Hepatocyte (in vitro differentiated cells): ENCODE results near the gene ARHGAP26.
A peak's percentile ranks its signal among the peaks of the same experiment; 100 is the strongest.
"Not testable (repeated sequence)": the region's sequence is repeated elsewhere in the genome, so short reads cannot be mapped to it uniquely, and the experiment has no call there.

Source experiments
- EZH2 ChIP-seq: fragments of 200-600 bp; sonication (generic); IDR thresholded peaks from 2 replicates; pipeline ENCODE4 v1.6.1; 2016; ENCODE audit warnings: antibody characterized with exemption, mild to moderate bottlenecking, borderline replicate concordance
- EZH2phosphoT487 ChIP-seq: fragments of 200-600 bp; sonication (generic); IDR thresholded peaks from one replicate; pipeline ENCODE4 v1.6.1; 2018; ENCODE audit warnings: antibody characterized with exemption, mild to moderate bottlenecking, low read depth, moderate library complexity; ENCODE audit not compliant: unreplicated experiment, severe bottlenecking
- TF ChIP-seq, protein P1 (sequence below): fragments of 200-600 bp; sonication (generic); IDR thresholded peaks from 2 replicates; pipeline ENCODE4 v1.5.1; 2016; ENCODE audit warnings: antibody characterized with exemption, mild to moderate bottlenecking; ENCODE audit not compliant: poor library complexity

DNA sequence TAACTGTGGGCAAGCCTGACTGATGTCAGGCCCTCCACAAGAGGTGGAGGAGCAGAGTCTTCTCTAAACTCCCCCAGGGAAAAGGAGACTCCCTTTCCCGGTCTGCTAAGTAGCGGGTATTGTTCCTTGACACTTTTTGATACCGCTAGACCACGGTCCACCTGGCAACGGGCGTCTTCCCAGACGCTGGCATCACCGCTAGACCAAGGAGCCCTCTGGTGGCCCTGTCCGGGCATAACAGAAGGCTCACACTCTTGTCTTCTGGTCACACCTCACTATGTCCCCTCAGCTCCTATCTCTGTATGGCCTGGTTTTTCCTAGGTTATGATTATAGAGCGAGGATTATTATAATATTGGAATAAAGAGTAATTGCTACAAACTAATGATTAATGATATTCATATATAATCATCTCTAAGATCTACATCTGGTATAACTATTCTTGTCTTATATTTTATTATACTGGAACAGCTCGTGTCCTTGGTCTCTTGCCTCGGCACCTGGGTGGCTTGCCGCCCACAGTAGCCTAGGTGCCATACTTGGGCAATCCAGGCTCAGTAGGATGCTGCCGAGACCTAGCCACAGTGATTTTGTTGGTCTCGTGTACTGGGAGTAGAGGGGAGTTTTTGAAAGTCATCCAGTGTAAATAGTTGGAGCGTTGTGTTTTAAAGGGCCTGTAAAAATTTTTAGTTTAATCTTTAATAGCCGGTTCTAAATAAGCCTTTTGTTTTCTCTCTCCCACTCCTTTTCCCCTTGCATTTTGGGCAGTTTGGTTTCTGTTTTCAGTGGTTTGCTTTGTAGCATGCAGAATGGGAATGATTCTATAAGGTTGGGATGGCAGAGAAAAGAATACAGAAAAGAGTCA lies 195.3 kb downstream of the ARHGAP26 start:
- TF ChIP-seq, protein P1, sequence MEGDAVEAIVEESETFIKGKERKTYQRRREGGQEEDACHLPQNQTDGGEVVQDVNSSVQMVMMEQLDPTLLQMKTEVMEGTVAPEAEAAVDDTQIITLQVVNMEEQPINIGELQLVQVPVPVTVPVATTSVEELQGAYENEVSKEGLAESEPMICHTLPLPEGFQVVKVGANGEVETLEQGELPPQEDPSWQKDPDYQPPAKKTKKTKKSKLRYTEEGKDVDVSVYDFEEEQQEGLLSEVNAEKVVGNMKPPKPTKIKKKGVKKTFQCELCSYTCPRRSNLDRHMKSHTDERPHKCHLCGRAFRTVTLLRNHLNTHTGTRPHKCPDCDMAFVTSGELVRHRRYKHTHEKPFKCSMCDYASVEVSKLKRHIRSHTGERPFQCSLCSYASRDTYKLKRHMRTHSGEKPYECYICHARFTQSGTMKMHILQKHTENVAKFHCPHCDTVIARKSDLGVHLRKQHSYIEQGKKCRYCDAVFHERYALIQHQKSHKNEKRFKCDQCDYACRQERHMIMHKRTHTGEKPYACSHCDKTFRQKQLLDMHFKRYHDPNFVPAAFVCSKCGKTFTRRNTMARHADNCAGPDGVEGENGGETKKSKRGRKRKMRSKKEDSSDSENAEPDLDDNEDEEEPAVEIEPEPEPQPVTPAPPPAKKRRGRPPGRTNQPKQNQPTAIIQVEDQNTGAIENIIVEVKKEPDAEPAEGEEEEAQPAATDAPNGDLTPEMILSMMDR = peak; percentile 39
- TF ChIP-seq EZH2, EZH2phosphoT487: not testable (repeated sequence)
